ENCODE measurements around the gene HSBP1.

GRCh38 chr16:83803811-83804210 is 4.0 kb upstream of the HSBP1 start:
- no peak for TF ChIP-seq CTCF (IDR thresholded peaks at IDR 0.05; ENCODE audit: poor library complexity)
- no peak for TF ChIP-seq EZH2 (IDR thresholded peaks at IDR 0.05; ENCODE audit: borderline replicate concordance)
